Coronary artery (tissue), 2 donors: Measurements from ENCODE around the gene PLCE1.
A peak's percentile ranks its signal among the peaks of the same experiment; 100 is the strongest.
"Not testable (repeated sequence)": the region's sequence is repeated elsewhere in the genome, so short reads cannot be mapped to it uniquely, and the experiment has no call there.

ENCODE experiments used
- DNase-seq: peaks from one replicate; pipeline ENCODE4 v3.0.0-alpha.2; 2017; ENCODE audit warnings: low spot score
- H3K27ac ChIP-seq, 2 donors: fragments of 200-600 bp; sonication (generic); one replicate each; pipeline ENCODE4 v1.5.1; 2016 to 2019
- H3K4me3 ChIP-seq: fragments of 200-600 bp; sonication (generic); 2 replicates; pipeline ENCODE4 v1.5.1; 2016; ENCODE audit warnings: mild to moderate bottlenecking, moderate library complexity
- TF ChIP-seq, protein P1 (sequence below): fragments of 200-600 bp; sonication (generic); IDR thresholded peaks from one replicate; pipeline ENCODE4 v1.5.1; 2019; ENCODE audit warnings: antibody characterized with exemption

PLCE1 gene

DNA sequence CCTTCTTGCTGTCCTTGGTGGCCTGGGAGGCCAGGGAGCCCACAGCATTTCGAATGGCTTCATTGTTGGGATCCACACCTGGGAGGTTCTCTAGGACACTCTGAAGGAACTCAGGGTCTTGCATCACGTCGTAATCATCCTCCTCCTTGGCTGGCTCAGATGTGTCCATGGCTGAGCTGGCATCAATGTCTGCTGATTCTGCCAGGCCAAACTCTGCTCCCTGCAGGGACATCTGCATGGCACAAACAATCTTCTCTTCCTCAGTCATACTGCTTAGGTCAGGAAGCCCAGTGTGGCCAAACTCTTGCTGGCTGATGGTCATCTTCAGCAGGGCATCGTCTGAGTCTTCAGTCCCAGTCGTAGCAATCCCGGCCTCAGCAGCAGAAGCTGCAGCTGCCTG, 34.9 kb upstream of the PLCE1 start:
- H3K4me3 ChIP-seq, result no peak overlapping the region
- TF ChIP-seq, protein P1, sequence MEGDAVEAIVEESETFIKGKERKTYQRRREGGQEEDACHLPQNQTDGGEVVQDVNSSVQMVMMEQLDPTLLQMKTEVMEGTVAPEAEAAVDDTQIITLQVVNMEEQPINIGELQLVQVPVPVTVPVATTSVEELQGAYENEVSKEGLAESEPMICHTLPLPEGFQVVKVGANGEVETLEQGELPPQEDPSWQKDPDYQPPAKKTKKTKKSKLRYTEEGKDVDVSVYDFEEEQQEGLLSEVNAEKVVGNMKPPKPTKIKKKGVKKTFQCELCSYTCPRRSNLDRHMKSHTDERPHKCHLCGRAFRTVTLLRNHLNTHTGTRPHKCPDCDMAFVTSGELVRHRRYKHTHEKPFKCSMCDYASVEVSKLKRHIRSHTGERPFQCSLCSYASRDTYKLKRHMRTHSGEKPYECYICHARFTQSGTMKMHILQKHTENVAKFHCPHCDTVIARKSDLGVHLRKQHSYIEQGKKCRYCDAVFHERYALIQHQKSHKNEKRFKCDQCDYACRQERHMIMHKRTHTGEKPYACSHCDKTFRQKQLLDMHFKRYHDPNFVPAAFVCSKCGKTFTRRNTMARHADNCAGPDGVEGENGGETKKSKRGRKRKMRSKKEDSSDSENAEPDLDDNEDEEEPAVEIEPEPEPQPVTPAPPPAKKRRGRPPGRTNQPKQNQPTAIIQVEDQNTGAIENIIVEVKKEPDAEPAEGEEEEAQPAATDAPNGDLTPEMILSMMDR, result no peak
- no peak overlapping the region for H3K27ac ChIP-seq
- DNase-seq, result no peak

- DNase-seq, H3K4me3 ChIP-seq, H3K27ac ChIP-seq: not testable (repeated sequence)
Observed at GRCh38 chr10:93960988-93961387, 32.7 kb upstream of the PLCE1 start.

- TF ChIP-seq, protein P1, result no peak
- Histone ChIP-seq H3K27ac (peak overlapping the region in 1 of 2 donors; percentile 51), H3K4me3 (no peak overlapping the region)
- DNase-seq, result no peak
Observed at GRCh38 chr10:93962973-93963372, 30.8 kb upstream of the PLCE1 start.

GRCh38 chr10:93963434-93963833, 30.3 kb upstream of the PLCE1 start:
- Histone ChIP-seq H3K4me3 (no peak overlapping the region), H3K27ac (peak overlapping the region in 1 of 2 donors; percentile 51)
- no peak for DNase-seq
- TF ChIP-seq, protein P1, result no peak

- no peak for DNase-seq
- H3K4me3 ChIP-seq, result no peak overlapping the region
- TF ChIP-seq, protein P1, result no peak
- H3K27ac ChIP-seq, result no peak overlapping the region
Observed at GRCh38 chr10:93965911-93966310, 27.8 kb upstream of the PLCE1 start.

- TF ChIP-seq, protein P1, result no peak
- H3K27ac ChIP-seq, result no peak overlapping the region
- H3K4me3 ChIP-seq, result no peak overlapping the region
- DNase-seq, result no peak
Observed at GRCh38 chr10:93967756-93968155, 26.0 kb upstream of the PLCE1 start.

DNA sequence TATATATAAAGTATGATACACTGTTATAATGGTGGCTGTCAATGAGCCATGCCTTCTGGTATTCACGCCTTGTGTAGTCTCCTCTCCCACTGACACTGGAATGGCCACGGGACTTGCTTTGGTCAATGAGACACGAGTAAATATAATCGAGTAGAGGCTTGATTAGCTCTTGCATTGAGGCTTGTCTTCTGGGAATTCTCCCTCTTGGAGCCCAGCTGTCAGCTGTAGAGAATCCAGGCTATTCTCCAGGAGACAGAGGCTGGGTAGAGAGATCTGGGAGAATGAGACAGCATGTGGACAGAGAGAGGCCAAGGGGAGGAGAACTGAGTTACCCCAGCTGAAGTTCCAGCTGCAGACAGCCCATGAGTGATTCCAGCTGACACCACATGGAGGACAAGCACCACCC, 25.2 kb upstream of the PLCE1 start:
- H3K27ac ChIP-seq, result no peak overlapping the region
- no peak overlapping the region for H3K4me3 ChIP-seq
- TF ChIP-seq, protein P1, result no peak
- no peak for DNase-seq

DNA sequence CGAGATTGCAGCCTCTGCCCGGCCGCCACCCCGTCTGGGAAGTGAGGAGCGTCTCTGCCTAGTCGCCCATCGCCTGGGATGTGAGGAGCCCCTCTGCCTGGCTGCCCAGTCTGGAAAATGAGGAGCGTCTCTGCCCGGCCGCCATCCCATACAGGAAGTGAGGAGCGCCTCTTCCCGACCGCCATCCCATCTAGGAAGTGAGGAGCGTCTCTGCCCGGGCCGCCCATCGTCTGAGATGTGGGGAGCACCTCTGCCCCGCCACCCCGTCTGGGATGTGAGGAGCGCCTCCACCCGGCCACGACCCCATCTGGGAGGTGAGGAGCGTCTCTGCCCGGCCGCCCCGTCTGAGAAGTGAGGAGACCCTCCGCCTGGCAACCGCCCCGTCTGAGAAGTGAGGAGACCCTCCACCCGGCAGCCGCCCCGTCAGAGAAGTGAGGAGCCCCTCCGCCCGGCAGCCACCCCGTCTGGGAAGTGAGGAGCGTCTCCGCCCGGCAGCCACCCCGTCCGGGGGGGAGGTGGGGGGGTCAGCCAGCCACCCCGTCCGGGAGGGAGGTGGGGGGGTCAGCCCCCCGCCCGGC, 23.2 kb upstream of the PLCE1 start:
- not testable (repeated sequence) for DNase-seq, H3K4me3 ChIP-seq, H3K27ac ChIP-seq
